Measurements from ENCODE around the gene COX4I1.

The COX4I1 gene

DNA sequence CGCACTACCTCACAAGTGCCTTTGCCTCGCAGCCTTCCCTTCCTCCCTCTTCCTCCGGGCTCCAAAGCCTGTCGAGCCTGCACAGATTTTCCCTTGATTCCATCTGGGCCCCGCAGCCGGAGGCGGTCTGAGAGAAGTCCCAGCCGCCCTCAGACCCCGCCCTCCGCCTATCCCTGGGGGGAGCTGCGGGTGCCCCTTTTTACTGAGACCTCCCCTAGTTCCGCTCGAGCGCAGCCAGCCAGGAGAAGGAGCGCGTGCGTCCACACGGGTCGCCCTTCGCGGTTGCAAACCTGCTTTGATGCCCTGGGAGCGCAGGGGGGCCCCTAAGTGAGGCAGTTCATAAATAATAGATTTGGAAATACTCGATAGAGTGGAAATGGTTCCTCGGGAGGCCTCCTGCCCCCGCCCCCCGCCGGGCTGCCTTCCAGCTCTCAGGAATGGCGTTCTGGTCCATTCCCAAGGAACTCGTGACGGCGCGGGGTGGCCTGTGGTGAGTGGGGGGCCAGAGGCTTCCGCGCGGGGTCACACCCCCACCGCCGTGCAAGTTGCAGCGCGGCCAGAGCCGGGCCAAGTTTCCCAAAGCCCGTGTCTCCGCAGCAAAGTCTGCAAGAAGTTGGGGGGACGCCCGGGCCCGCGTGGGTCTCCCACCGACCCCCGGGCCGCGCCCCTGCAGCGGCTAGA, 49.2 kb upstream of the COX4I1 start (continued):
- TF ChIP-seq GLI4 (tag by site-specific recombination; IDR thresholded peaks at IDR 0.05): no peak
- 0 out of 2 replicates have a peak, but pooled peaks have one; percentile 44 for TF ChIP-seq EGR2 (tag by site-specific recombination; IDR thresholded peaks at IDR 0.05; ENCODE audit: low read depth)
- TF ChIP-seq ZBTB7A (tag by site-specific recombination; IDR thresholded peaks at IDR 0.05; ENCODE audit: low read depth): no peak
- peak; percentile 51; the same call in 1 of the 2 replicates for TF ChIP-seq KLF9 (tag by site-specific recombination; IDR thresholded peaks at IDR 0.05; ENCODE audit: low read depth)
- TF ChIP-seq, protein P1, sequence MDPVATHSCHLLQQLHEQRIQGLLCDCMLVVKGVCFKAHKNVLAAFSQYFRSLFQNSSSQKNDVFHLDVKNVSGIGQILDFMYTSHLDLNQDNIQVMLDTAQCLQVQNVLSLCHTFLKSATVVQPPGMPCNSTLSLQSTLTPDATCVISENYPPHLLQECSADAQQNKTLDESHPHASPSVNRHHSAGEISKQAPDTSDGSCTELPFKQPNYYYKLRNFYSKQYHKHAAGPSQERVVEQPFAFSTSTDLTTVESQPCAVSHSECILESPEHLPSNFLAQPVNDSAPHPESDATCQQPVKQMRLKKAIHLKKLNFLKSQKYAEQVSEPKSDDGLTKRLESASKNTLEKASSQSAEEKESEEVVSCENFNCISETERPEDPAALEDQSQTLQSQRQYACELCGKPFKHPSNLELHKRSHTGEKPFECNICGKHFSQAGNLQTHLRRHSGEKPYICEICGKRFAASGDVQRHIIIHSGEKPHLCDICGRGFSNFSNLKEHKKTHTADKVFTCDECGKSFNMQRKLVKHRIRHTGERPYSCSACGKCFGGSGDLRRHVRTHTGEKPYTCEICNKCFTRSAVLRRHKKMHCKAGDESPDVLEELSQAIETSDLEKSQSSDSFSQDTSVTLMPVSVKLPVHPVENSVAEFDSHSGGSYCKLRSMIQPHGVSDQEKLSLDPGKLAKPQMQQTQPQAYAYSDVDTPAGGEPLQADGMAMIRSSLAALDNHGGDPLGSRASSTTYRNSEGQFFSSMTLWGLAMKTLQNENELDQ (tag by site-specific recombination; IDR thresholded peaks at IDR 0.05; ENCODE audit: low read depth): no peak
- TF ChIP-seq ZNF132 (tag by site-specific recombination; IDR thresholded peaks at IDR 0.05; ENCODE audit: borderline replicate concordance): no peak
- TF ChIP-seq, protein P2, sequence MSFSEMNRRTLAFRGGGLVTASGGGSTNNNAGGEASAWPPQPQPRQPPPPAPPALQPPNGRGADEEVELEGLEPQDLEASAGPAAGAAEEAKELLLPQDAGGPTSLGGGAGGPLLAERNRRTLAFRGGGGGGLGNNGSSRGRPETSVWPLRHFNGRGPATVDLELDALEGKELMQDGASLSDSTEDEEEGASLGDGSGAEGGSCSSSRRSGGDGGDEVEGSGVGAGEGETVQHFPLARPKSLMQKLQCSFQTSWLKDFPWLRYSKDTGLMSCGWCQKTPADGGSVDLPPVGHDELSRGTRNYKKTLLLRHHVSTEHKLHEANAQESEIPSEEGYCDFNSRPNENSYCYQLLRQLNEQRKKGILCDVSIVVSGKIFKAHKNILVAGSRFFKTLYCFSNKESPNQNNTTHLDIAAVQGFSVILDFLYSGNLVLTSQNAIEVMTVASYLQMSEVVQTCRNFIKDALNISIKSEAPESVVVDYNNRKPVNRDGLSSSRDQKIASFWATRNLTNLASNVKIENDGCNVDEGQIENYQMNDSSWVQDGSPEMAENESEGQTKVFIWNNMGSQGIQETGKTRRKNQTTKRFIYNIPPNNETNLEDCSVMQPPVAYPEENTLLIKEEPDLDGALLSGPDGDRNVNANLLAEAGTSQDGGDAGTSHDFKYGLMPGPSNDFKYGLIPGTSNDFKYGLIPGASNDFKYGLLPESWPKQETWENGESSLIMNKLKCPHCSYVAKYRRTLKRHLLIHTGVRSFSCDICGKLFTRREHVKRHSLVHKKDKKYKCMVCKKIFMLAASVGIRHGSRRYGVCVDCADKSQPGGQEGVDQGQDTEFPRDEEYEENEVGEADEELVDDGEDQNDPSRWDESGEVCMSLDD (tag by site-specific recombination; IDR thresholded peaks at IDR 0.05): no peak
- TF ChIP-seq ZNF24 (tag by site-specific recombination; IDR thresholded peaks at IDR 0.05): no peak
- TF ChIP-seq ZNF624 (tag by site-specific recombination; IDR thresholded peaks at IDR 0.05): no peak
- no peak for TF ChIP-seq ZNF2 (tag by site-specific recombination; IDR thresholded peaks at IDR 0.05)
- TF ChIP-seq ZNF423 (tag by site-specific recombination; IDR thresholded peaks at IDR 0.05): no peak
- no peak for TF ChIP-seq ZNF433 (tag by site-specific recombination; IDR thresholded peaks at IDR 0.05; ENCODE audit: low read depth)
- no peak for TF ChIP-seq ZFP3 (tag by site-specific recombination; IDR thresholded peaks at IDR 0.05; ENCODE audit: low read depth)
- TF ChIP-seq ZFP37 (tag by site-specific recombination; IDR thresholded peaks at IDR 0.05): no peak
- TF ChIP-seq ZNF335 (tag by site-specific recombination; conservative IDR thresholded peaks at IDR 0.05): peak; percentile 81
- TF ChIP-seq HOXA7 (CRISPR knock-in tag; IDR thresholded peaks at IDR 0.05; ENCODE audit: borderline replicate concordance): no peak
- no peak for TF ChIP-seq SETDB1 (IDR thresholded peaks at IDR 0.05; ENCODE audit: insufficient read length, low read length)
- TF ChIP-seq, protein P3, sequence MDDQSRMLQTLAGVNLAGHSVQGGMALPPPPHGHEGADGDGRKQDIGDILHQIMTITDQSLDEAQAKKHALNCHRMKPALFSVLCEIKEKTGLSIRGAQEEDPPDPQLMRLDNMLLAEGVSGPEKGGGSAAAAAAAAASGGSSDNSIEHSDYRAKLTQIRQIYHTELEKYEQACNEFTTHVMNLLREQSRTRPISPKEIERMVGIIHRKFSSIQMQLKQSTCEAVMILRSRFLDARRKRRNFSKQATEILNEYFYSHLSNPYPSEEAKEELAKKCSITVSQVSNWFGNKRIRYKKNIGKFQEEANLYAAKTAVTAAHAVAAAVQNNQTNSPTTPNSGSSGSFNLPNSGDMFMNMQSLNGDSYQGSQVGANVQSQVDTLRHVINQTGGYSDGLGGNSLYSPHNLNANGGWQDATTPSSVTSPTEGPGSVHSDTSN (CRISPR knock-in tag; IDR thresholded peaks at IDR 0.05): no peak
- TF ChIP-seq, protein P4, sequence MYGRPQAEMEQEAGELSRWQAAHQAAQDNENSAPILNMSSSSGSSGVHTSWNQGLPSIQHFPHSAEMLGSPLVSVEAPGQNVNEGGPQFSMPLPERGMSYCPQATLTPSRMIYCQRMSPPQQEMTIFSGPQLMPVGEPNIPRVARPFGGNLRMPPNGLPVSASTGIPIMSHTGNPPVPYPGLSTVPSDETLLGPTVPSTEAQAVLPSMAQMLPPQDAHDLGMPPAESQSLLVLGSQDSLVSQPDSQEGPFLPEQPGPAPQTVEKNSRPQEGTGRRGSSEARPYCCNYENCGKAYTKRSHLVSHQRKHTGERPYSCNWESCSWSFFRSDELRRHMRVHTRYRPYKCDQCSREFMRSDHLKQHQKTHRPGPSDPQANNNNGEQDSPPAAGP (tag by site-specific recombination; IDR thresholded peaks at IDR 0.05): no peak
- no peak for TF ChIP-seq WT1 (tag by site-specific recombination; IDR thresholded peaks at IDR 0.05)
- TF ChIP-seq, protein P5, sequence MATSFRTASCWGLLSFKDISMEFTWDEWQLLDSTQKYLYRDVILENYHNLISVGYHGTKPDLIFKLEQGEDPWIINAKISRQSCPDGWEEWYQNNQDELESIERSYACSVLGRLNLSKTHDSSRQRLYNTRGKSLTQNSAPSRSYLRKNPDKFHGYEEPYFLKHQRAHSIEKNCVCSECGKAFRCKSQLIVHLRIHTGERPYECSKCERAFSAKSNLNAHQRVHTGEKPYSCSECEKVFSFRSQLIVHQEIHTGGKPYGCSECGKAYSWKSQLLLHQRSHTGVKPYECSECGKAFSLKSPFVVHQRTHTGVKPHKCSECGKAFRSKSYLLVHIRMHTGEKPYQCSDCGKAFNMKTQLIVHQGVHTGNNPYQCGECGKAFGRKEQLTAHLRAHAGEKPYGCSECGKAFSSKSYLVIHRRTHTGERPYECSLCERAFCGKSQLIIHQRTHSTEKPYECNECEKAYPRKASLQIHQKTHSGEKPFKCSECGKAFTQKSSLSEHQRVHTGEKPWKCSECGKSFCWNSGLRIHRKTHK (tag by site-specific recombination; IDR thresholded peaks at IDR 0.05): no peak
- no peak for TF ChIP-seq ZNF404 (tag by site-specific recombination; IDR thresholded peaks at IDR 0.05)
- TF ChIP-seq ZNF121 (tag by site-specific recombination; IDR thresholded peaks at IDR 0.05): no peak
